ENCODE data around the gene SLC12A4. TPM values are rescaled to one million over a fixed set of nuclear protein-coding genes. Genes with fewer than 3 reads are reported as not detected.

SLC12A4 gene
- polyA plus RNA-seq, 2 of the 4 experiments (the other 2 are of a cell fraction) = 18.2 to 33.2 TPM

DNA sequence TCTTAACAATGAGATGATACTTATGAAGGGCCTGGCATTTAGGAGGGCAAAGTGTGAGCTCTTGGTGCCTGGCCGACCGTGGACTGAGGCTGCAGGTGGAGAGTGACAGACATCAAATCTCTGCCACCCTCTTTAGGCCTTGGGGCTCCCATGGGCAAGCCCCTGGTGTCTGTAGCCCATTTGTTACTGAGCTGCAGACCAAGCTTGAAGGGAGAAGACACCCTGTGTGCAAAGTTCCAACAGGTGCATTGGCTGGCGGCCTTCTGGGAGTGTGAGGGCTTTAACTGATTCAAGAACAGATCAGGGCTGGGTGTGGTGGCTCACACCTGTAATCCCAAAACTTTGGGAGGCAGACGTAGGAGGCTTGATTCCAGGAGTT is 36.0 kb downstream of the SLC12A4 start:
- CTCF ChIA-PET = interaction anchor here (0.6 to 22.2 kb wide), 10 partner anchors 10 to 439 kb away, joined by 3 to 370 read pairs (median 6); partner anchors contain the start of genes EDC4 and NRN1L
- DNase-seq (ENCODE audit: low read depth in 1 of 2, low spot score in 1 of 2) (no peak), FAIRE-seq (no peak), ATAC-seq (no peak)
- H3K4me2 ChIP-seq = no peak overlapping the region
- no peak overlapping the region for H3K27ac ChIP-seq
- TF ChIP-seq, protein P1, sequence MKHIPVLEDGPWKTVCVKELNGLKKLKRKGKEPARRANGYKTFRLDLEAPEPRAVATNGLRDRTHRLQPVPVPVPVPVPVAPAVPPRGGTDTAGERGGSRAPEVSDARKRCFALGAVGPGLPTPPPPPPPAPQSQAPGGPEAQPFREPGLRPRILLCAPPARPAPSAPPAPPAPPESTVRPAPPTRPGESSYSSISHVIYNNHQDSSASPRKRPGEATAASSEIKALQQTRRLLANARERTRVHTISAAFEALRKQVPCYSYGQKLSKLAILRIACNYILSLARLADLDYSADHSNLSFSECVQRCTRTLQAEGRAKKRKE (CRISPR knock-in tag; IDR thresholded peaks at IDR 0.05; ENCODE audit: low read depth) = no peak
- TF ChIP-seq KDM1A (IDR thresholded peaks at IDR 0.05; ENCODE audit: low read depth) = no peak
- TF ChIP-seq, protein P2, sequence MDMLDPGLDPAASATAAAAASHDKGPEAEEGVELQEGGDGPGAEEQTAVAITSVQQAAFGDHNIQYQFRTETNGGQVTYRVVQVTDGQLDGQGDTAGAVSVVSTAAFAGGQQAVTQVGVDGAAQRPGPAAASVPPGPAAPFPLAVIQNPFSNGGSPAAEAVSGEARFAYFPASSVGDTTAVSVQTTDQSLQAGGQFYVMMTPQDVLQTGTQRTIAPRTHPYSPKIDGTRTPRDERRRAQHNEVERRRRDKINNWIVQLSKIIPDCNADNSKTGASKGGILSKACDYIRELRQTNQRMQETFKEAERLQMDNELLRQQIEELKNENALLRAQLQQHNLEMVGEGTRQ (IDR thresholded peaks at IDR 0.05) = no peak
- peaks cover 16% of the 10 kb centered on the region; the same call in 2 of the 3 replicates for H3K4me1 ChIP-seq
- WGBS (ENCODE audit: missing lambda C conversion rate) = 81% methylated on average over 4 of the region's 4 CpGs
- no peaks in the 10 kb centered on the region for H3K9me3 ChIP-seq
- POLR2A ChIA-PET = no interaction called here
- no peak overlapping the region for H3K4me3 ChIP-seq

DNA sequence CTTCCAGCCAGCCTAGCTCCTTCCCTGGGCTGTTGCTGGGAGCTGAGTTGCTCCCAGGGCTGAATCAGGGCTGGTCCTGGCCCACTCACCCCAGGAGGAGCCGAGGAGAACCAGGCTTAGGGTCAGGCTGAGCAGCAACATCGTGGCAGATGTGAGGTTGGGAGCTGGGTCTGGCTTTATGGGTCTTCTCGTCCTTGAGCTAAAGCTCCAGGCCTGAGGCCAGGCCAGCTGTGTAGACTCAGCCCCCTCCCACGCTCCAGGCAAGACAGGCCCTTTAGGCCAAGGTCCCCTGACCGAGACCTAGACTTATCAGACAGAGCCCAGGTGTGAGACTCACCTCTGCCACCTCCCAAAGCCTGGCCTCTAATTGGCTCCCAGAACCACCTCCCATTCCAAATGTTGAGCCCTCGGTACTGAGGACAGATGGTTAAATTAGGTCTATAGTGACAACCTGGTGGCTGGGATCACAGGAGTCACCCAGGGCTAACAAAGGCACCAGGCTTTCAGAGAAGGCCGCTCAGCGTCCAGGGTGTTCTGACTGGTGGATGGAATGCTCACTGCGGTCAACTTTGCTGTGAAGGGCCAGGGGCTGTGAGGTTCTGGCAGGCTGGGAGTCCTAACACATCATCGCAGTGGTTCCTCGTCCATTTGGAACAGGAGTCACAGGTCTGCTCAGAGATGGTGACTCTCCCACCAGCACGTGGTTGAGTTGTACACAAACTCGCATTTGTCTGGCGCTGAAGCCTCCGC is 36.5 kb downstream of the SLC12A4 start, which contains the start of gene CTRL:
Gene CTRL (minus strand): TSS at position 151 of the 750 bp plus-strand sequence. CDS start 10 bp downstream, at position 141.
- ChIA-PET POLR2A (no interaction called here), CTCF (interaction anchor here (0.5 to 22.2 kb wide), 13 partner anchors 10 to 450 kb away, joined by 3 to 370 read pairs (median 5); partner anchors contain the start of genes EDC4 and NRN1L)
- 91% methylated on average over 14 of the region's 15 CpGs for WGBS (ENCODE audit: missing lambda C conversion rate)
- Histone ChIP-seq H3K4me2 (no peak within 1 kb of the TSS), H3K9me3 (no peaks in the 10 kb centered on the region), H3K4me1 (peaks cover 10% of the 10 kb centered on the region; the same call in 2 of the 3 replicates), H3K27ac (no peak within 1 kb of the TSS), H3K4me3 (no peak within 1 kb of the TSS)
- no peak for ATAC-seq
- TF ChIP-seq RNF2 (IDR thresholded peaks at IDR 0.05; ENCODE audit: borderline replicate concordance, low read depth) = no peak
- no peak for TF ChIP-seq TFCP2L1 (CRISPR knock-in tag; IDR thresholded peaks at IDR 0.05)
- TF ChIP-seq CHD2 (IDR thresholded peaks at IDR 0.05; ENCODE audit: low read length, partially characterized antibody) = no peak
- no peak for TF ChIP-seq PHF8 (IDR thresholded peaks at IDR 0.05; ENCODE audit: borderline replicate concordance, low read depth)
- no peak for TF ChIP-seq ZSCAN20 (CRISPR knock-in tag; IDR thresholded peaks at IDR 0.05)
- TF ChIP-seq, protein P1 (CRISPR knock-in tag; IDR thresholded peaks at IDR 0.05; ENCODE audit: low read depth) = no peak
- TF ChIP-seq, protein P3, sequence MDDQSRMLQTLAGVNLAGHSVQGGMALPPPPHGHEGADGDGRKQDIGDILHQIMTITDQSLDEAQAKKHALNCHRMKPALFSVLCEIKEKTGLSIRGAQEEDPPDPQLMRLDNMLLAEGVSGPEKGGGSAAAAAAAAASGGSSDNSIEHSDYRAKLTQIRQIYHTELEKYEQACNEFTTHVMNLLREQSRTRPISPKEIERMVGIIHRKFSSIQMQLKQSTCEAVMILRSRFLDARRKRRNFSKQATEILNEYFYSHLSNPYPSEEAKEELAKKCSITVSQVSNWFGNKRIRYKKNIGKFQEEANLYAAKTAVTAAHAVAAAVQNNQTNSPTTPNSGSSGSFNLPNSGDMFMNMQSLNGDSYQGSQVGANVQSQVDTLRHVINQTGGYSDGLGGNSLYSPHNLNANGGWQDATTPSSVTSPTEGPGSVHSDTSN (IDR thresholded peaks at IDR 0.05) = no peak
- TF ChIP-seq, protein P4, sequence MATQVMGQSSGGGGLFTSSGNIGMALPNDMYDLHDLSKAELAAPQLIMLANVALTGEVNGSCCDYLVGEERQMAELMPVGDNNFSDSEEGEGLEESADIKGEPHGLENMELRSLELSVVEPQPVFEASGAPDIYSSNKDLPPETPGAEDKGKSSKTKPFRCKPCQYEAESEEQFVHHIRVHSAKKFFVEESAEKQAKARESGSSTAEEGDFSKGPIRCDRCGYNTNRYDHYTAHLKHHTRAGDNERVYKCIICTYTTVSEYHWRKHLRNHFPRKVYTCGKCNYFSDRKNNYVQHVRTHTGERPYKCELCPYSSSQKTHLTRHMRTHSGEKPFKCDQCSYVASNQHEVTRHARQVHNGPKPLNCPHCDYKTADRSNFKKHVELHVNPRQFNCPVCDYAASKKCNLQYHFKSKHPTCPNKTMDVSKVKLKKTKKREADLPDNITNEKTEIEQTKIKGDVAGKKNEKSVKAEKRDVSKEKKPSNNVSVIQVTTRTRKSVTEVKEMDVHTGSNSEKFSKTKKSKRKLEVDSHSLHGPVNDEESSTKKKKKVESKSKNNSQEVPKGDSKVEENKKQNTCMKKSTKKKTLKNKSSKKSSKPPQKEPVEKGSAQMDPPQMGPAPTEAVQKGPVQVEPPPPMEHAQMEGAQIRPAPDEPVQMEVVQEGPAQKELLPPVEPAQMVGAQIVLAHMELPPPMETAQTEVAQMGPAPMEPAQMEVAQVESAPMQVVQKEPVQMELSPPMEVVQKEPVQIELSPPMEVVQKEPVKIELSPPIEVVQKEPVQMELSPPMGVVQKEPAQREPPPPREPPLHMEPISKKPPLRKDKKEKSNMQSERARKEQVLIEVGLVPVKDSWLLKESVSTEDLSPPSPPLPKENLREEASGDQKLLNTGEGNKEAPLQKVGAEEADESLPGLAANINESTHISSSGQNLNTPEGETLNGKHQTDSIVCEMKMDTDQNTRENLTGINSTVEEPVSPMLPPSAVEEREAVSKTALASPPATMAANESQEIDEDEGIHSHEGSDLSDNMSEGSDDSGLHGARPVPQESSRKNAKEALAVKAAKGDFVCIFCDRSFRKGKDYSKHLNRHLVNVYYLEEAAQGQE (IDR thresholded peaks at IDR 0.05) = no peak
- no peak for TF ChIP-seq KDM5A (IDR thresholded peaks at IDR 0.05)
- TF ChIP-seq, protein P5, sequence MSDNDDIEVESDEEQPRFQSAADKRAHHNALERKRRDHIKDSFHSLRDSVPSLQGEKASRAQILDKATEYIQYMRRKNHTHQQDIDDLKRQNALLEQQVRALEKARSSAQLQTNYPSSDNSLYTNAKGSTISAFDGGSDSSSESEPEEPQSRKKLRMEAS (IDR thresholded peaks at IDR 0.05) = no peak
- no peak for TF ChIP-seq NR3C1 (IDR thresholded peaks at IDR 0.05)
- TF ChIP-seq RCOR1 (IDR thresholded peaks at IDR 0.05; ENCODE audit: low read depth, low read length) = no peak
- no peak for TF ChIP-seq EHF (CRISPR knock-in tag; IDR thresholded peaks at IDR 0.05)
- DNase-seq (ENCODE audit: low read depth in 1 of 2, low spot score in 1 of 2) = no peak
- no peak for FAIRE-seq

Measured in A549 (cell line).